Fibroblast of lung (primary cell): ENCODE results near the gene LYPLAL1. TPM values are rescaled to one million over a fixed set of nuclear protein-coding genes. Genes with fewer than 3 reads are reported as not detected.

Source experiments
- DNase-seq, 2 donors: peaks; one replicate each; pipeline versions ENCODE4 v3.0.0 to v3.0.0-alpha.2; 2010; ENCODE audit warnings: low read depth in 2 of 2
- H2AFZ ChIP-seq: 2 replicates; pipeline ENCODE4 v1.5.1; 2012; ENCODE audit warnings: low read length, control low read depth, inconsistent platforms
- H3K27ac ChIP-seq: 2 replicates; pipeline ENCODE4 v1.5.1; 2011; ENCODE audit warnings: low read length, control low read depth; ENCODE audit not compliant: insufficient read depth
- H3K27me3 ChIP-seq: 2 replicates; pipeline ENCODE4 v1.5.1; 2011; ENCODE audit warnings: mild to moderate bottlenecking, low read length; ENCODE audit not compliant: control insufficient read depth, insufficient read depth
- H3K36me3 ChIP-seq: 2 replicates; pipeline ENCODE4 v1.5.1; 2011; ENCODE audit warnings: low read length; ENCODE audit not compliant: control insufficient read depth, insufficient read depth
- H3K4me1 ChIP-seq: 2 replicates; pipeline ENCODE4 v1.5.1; 2011; ENCODE audit warnings: low read length; ENCODE audit not compliant: control insufficient read depth, insufficient read depth; ENCODE audit errors: extremely low read depth
- H3K4me2 ChIP-seq: 2 replicates; pipeline ENCODE4 v1.5.1; 2011; ENCODE audit warnings: low read length, control low read depth; ENCODE audit not compliant: insufficient read depth; ENCODE audit errors: extremely low read depth
- H3K4me3 ChIP-seq, 4 experiments: fragments of 200-600 bp in 1 of 4; sonication (generic) in 1 of 4; replicated peaks in 1 of 4; 2 replicates each; pipeline ENCODE4 v1.5.1; 2011 to 2016; ENCODE audit warnings: low read length in 4 of 4, low read depth in 3 of 4, mild to moderate bottlenecking in 3 of 4, control low read depth in 2 of 4, inconsistent platforms in 1 of 4, mixed read lengths in 1 of 4; ENCODE audit not compliant: insufficient read depth in 1 of 4; ENCODE audit errors: control extremely low read depth in 1 of 4
- H3K79me2 ChIP-seq: 2 replicates; pipeline ENCODE4 v1.5.1; 2012; ENCODE audit warnings: mild to moderate bottlenecking, low read length, inconsistent platforms; ENCODE audit not compliant: control insufficient read depth, insufficient read depth
- H3K9ac ChIP-seq: 2 replicates; pipeline ENCODE4 v1.5.1; 2011; ENCODE audit warnings: mild to moderate bottlenecking, low read length, control low read depth; ENCODE audit not compliant: insufficient read depth
- H3K9me3 ChIP-seq: 2 replicates; pipeline ENCODE4 v1.5.1; 2012; ENCODE audit warnings: low read depth, low read length; ENCODE audit not compliant: control insufficient read depth, insufficient read depth
- H4K20me1 ChIP-seq: 2 replicates; pipeline ENCODE4 v1.5.1; 2011; ENCODE audit warnings: low read length; ENCODE audit not compliant: control insufficient read depth, insufficient read depth; ENCODE audit errors: extremely low read depth
- CTCF ChIP-seq, 2 donors: IDR thresholded peaks in 1 of 2; conservative IDR thresholded peaks in 1 of 2; 1 replicate in 1 of 2; 2 replicates in 1 of 2; pipeline ENCODE4 v1.5.1; 2011 to 2012; ENCODE audit warnings: low read length in 2 of 2, control low read depth in 1 of 2, inconsistent platforms in 1 of 2, low read depth in 1 of 2, mild to moderate bottlenecking in 1 of 2
- EZH2 ChIP-seq: IDR thresholded peaks from 2 replicates; pipeline ENCODE4 v1.5.1; 2012; ENCODE audit warnings: low read length, control low read depth, mild to moderate bottlenecking; ENCODE audit errors: missing control alignments
- polyA plus RNA-seq, 2 donors: library from polyadenylated mRNA; depleted of rRNA in 1 of 2; stranded (reverse) in 1 of 2; unstranded in 1 of 2; fragments of >200 nt; gene quantifications; 2 replicates each; pipeline ENCODE4 v1.2.1, GENCODE V29; 2011 to 2012; ENCODE audit warnings: missing spikeins in 1 of 2
- total RNA-seq: library from RNA; depleted of rRNA; stranded (reverse); fragments of >200 nt; gene quantifications from 2 replicates; pipeline ENCODE4 v1.2.1, GENCODE V29; 2014

Gene LYPLAL1
- total and polyA plus RNA-seq, 2 donors (not counting 1 experiment from before 2014, with no cell fraction given) = 29.9 to 51.5 TPM

- Histone ChIP-seq H3K27ac (no peak overlapping the region), H3K9ac (no peak overlapping the region), H3K4me2 (no peak overlapping the region), H3K4me3 (no peak overlapping the region), H3K36me3 (no peaks in the 10 kb centered on the region), H3K4me1 (peaks cover 8% of the 10 kb centered on the region), H2AFZ (peak overlapping the region; percentile 10), H4K20me1 (no peaks in the 10 kb centered on the region), H3K79me2 (no peaks in the 10 kb centered on the region), H3K9me3 (no peaks in the 10 kb centered on the region), H3K27me3 (no peaks in the 10 kb centered on the region)
- TF ChIP-seq EZH2 (no peak), CTCF (conservative IDR thresholded peaks at IDR 0.05 in 1 of 2, IDR thresholded peaks at IDR 0.05 in 1 of 2; ENCODE audit: low read depth in 1 of 2, low read length in 2 of 2) (no peak)
- peak; percentile 39 for DNase-seq
Measured at GRCh38 chr1:219126377-219126776, 47.3 kb upstream of the LYPLAL1 start.

GRCh38 chr1:219128957-219129356, 44.7 kb upstream of the LYPLAL1 start:
- TF ChIP-seq CTCF (conservative IDR thresholded peaks at IDR 0.05 in 1 of 2, IDR thresholded peaks at IDR 0.05 in 1 of 2; ENCODE audit: low read depth in 1 of 2, low read length in 2 of 2) (no peak), EZH2 (no peak)
- no peak overlapping the region for H2AFZ ChIP-seq

GRCh38 chr1:219130366-219130935, 43.2 kb upstream of the LYPLAL1 start:
- Histone ChIP-seq H3K36me3 (no peaks in the 10 kb centered on the region), H3K4me1 (peaks cover 4% of the 10 kb centered on the region), H3K9ac (no peak overlapping the region), H3K27me3 (no peaks in the 10 kb centered on the region), H2AFZ (no peak overlapping the region), H3K4me3 (no peak overlapping the region), H3K79me2 (no peaks in the 10 kb centered on the region), H3K27ac (no peak overlapping the region), H3K4me2 (no peak overlapping the region), H3K9me3 (no peaks in the 10 kb centered on the region), H4K20me1 (no peaks in the 10 kb centered on the region)
- no peak for DNase-seq
- TF ChIP-seq CTCF (conservative IDR thresholded peaks at IDR 0.05 in 1 of 2, IDR thresholded peaks at IDR 0.05 in 1 of 2; ENCODE audit: low read depth in 1 of 2, low read length in 2 of 2) = no peak
- TF ChIP-seq EZH2 = no peak

More at GRCh38 chr1:219128957-219129356, 44.7 kb upstream of the LYPLAL1 start:
- no peaks in the 10 kb centered on the region for H4K20me1 ChIP-seq
- peak in 1 of 2 donors; percentile 54 for DNase-seq
- no peaks in the 10 kb centered on the region for H3K9me3 ChIP-seq
- H3K9ac ChIP-seq = no peak overlapping the region
- no peaks in the 10 kb centered on the region for H3K36me3 ChIP-seq
- H3K27ac ChIP-seq = no peak overlapping the region
- H3K4me2 ChIP-seq = no peak overlapping the region
- H3K4me1 ChIP-seq = peaks cover 4% of the 10 kb centered on the region
- no peaks in the 10 kb centered on the region for H3K27me3 ChIP-seq
- no peaks in the 10 kb centered on the region for H3K79me2 ChIP-seq
- H3K4me3 ChIP-seq = no peak overlapping the region
